Suppressor macrophage (primary cell): Measurements from ENCODE around the gene NDUFS2.

Experiments used
- DNase-seq, 4 experiments: peaks; one replicate each; pipeline ENCODE4 v3.0.0-alpha.2; 2020 to 2022

Gene NDUFS2

DNA sequence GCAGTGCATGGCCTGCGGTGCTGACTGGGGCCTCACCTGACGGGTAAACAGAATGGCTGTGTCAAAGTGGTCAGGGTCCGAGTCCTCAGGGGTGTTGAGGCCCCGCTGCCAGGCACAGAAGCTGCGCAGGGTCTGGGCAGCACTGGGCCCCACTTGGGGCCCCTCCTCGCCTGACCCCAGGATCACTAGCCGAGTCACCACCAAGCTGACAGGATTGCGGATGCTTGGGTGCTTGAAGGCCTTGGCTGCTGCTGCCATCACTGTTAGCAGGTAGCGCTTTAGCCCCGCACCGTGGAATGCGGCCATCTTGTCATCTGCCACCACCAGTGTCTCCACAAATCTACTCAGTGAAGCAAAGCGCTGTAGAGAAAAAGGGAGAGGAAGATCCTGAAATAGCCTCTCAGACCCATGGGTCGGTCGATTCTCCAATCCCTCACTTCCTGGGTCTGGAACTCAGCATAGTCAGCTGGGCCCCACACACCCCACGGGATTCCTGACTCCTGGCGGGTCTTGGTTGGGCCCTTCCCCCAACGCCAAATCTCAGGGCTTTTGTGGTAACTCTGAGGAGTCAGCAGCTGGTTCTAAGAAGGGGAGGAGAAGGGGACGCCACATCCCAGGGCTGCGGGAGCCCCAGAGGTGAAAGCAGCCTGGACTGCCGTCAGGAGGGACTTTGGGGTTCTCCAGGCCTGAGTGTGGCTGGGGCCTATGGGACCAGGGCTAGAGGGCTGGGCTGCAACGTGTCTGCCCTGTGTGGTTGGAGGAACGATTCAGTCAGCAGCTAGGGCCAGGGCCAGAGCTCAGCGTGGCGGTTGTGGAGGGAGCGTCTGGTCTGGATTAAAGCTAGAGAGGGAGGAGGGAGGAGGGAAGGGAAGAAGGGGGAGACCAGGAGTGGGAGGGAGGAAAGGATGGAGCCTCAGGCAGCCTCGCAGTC, 5.4 kb upstream of the NDUFS2 start:
- DNase-seq: no peak

DNA sequence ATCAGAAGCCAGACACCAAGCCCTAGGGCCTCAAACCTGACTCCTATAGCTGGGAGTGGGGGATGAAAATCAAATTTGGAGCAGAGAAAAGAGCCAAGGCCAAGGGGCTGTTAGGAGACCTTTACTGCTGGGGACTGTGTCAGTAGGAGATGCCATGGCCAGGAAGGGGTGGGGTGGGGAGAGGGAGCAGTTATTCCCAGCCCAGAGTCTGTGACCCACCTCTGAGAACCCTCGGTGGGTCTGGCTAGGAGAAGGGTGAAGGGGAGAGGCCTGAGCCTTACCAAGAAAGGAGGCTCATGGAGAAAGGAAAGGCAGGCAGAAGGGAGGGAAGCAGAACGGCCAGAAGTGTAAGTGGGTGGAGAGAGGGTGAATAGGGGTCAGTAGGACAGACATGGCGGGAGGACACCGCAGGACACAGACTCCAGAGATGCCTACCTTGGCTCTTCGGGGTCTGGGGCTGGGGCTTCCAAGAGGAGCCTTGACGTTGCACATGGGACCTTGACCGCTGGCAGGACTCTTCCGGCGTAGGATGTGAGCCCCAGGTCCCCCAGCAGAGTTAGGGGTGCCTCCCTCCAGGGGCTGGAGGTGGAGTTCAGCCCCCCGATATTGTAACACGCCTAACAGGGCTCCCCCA, 4.5 kb upstream of the NDUFS2 start:
- DNase-seq: no peak

- DNase-seq: no peak
Measured at GRCh38 chr1:161198194-161198896, 3.8 kb upstream of the NDUFS2 start.

DNA sequence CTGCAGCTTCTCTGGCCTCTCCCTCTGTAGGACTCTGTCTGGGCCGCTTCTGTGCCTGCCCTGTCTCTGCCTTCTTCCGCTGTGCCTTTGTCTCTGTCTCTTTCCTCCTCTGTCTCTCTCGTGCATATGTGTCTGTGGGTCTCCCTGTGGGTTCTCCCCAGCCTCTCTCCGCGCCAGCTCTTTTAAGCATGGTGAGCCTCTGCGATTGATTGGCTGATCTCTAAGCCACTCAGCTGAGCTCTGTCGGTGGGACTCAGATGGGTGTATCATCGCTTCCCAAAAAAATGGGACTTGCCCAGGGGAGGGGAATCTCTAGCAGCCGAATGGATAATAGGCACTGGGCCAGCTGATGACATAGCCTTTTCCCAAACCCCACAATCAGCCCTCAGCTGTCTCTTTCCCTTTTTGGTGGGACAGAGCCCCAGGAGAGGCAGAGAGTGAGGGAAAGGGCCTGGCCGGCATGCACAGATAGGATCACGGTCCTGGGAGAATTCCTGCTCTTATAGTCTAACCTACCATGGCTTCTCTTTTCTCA, 3.2 kb upstream of the NDUFS2 start, which contains the start of gene ADAMTS4:
ADAMTS4 (minus strand) TSS at position 158 of the 535 bp plus-strand sequence. CDS start 427 bp downstream, outside the sequence.
- no peak for DNase-seq

DNA sequence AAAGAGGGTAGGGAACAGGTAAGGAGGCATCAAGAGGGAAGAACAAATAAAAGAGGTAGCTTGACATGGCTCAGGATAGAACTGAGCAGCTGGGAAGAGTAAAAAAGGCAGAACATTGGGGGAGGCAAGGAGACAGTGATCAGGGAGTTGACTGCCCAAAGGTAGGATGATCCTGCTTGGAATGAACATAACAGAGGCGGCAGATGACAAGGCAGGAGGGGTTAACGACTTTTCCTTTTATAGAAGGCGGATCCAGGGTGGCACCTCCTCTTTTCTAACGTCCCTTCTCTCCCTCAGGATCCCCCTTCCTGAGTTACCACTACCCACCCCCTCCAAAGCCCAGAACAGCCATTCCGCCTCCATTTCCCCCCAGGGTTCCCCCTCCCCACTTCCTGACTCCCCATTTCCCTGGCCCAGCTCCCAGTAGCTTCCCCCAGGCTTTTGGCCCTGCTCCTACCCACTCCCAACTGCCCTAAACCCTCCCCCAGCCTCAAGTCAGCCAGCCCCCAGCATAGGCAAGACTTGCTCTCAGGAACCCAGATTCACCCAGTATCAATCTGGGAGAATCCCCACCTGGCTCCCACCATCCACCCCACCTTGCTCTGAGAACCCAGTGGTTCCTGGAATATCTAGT, 2.5 kb upstream of the NDUFS2 start:
- no peak for DNase-seq

DNA sequence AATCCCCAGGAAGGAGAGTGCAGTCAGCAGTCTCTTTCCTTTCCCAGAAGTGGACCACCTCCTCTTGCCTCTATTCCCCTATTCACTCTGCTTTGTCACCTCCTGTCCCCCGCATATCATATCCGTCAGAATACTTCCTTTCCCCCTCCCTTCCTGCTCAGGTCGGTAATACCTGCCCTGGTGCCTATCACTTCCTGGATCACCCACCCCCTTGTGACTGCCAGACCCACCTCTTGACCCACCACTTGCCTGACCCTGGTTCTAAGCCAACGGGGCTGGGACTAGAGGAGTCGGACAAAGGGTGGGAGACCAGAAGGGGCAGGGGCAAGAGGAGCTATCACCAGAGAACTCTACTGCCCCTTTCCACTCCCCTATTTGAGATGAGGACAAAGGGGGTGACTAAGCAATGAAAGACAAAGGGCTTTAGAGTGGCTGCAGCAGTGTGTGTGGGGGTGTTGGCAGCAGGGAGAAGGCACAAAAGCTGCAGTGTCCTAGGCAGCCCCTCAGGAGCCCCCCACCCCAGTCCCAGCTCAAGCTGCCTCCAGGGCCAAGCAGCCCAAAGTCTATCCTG, 1.7 kb upstream of the NDUFS2 start:
- DNase-seq: no peak

GRCh38 chr1:161200992-161201835, 953 bp upstream of the NDUFS2 start:
- DNase-seq: peak; percentile 69 to 85 (median 80)

GRCh38 chr1:161206411-161207140, 4.4 kb downstream of the NDUFS2 start:
- no peak for DNase-seq

- no peak for DNase-seq
Measured at GRCh38 chr1:161207173-161207572, 5.0 kb downstream of the NDUFS2 start.

DNA sequence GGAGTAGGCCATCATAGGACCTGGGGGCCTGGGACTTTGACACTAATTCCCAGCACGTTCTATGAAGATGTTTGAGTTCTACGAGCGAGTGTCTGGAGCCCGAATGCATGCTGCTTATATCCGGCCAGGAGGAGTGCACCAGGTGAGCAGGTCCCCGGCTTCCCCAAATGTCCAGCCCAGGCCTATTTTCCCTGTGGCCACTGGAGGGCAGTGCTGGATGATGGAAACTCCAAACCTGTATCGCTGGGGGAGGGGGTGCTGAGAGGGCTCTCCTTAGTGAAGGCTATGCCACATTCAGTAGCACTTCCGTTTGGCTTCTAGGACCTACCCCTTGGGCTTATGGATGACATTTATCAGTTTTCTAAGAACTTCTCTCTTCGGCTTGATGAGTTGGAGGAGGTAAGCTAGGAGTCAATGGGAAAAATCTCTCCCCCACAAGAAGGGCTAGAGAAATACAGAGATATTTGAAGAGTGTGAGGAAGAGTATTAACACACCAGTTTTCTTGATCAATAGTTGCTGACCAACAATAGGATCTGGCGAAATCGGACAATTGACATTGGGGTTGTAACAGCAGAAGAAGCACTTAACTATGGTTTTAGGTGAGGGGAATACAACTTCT, 7.7 kb downstream of the NDUFS2 start:
- peak; percentile 82 to 88 (median 86) for DNase-seq

DNA sequence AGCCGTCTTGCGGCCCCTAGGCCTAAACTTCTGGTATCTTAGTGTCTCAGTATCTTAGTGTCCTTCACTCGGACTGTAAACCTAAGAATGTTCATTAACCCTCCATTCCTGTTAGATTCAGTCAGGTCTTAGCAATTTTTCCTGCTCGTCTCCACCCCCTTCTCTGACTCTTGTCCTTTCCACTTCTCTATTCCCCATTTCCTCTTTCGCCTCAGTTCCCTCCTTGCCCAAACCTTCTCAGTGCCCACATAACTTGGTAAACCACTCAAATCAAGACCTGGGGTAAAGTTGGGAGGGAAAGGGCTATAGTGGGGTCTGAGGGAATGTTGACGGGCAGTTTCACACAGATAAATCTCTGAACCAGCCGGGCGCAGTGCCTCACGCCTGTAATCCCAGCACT, 12.2 kb downstream of the NDUFS2 start:
- peak; percentile 70 to 87 (median 80) for DNase-seq

DNA sequence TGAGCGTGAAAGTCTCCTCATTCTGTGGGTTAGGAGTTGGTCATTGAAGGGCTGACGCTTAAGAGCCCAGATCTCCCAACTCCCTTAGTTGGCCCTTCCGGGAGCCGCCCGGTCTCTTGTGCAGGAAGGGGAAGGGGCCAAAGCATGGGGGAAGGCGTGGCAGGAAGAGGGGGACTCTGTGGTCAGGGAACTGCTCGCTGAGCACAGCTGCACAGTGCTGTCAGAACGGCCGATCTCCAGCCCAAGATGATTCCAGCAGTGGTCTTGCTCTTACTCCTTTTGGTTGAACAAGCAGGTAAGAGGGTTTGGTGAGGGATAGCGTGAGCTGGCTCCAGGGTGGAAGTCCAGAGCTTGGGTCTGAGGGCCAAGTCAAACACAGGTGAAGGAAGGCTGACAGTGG, 12.9 kb downstream of the NDUFS2 start, which contains the start of gene FCER1G:
FCER1G (plus strand) TSS at position 220 of the 400 bp plus-strand sequence; CDS start at position 247, 27 bp downstream.
- peak; percentile 91 to 95 (median 94) for DNase-seq

GRCh38 chr1:161216945-161217712, 15.0 kb downstream of the NDUFS2 start:
- peak; percentile 86 to 98 (median 94) for DNase-seq

DNA sequence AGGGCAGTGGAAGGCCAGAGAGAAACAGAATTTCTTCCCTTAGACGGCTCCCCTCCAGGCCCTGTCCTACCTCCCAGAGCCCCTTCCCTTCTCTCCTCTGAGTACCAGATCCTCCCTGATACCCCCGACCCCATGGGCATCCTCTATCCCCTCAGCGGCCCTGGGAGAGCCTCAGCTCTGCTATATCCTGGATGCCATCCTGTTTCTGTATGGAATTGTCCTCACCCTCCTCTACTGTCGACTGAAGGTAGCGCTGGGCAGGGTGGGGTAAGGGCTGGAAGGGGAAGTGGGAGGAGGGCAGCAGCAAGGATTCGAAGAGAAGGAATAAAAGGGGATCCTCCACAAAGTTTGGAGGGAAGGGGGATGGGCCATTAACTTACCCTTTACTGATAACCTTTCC, 15.7 kb downstream of the NDUFS2 start:
- peak in 3 of 4 experiments; percentile 40 to 47 (median 47) for DNase-seq

DNA sequence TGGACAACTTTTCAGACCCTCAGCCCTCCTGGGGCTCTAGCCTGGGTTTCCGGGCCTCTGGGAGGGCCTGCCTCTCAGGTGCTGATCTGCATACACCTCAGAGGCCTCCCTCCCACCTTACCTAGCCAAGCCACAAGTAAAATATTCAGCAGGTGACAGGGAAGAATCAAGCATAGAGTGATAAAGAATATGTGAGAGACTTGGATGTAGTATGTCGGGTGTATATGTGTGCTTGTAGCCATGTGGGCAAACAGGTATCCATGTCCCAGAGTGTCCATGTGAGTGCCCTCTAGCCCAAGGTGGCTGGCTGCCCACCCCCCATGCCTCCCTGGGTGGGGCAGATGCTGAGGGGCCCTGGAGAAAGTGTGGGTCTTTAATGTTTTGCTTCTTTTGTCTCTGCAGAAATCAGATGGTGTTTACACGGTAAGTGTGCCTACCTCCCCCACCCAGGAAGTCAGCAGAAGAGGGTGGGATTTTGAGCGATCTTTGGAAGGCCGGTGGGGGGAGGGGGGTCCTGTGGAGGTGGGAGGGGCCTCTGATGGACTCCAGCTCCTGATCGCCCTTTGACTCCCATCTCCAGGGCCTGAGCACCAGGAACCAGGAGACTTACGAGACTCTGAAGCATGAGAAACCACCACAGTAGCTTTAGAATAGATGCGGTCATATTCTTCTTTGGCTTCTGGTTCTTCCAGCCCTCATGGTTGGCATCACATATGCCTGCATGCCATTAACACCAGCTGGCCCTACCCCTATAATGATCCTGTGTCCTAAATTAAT, 16.3 kb downstream of the NDUFS2 start:
- DNase-seq: no peak

DNA sequence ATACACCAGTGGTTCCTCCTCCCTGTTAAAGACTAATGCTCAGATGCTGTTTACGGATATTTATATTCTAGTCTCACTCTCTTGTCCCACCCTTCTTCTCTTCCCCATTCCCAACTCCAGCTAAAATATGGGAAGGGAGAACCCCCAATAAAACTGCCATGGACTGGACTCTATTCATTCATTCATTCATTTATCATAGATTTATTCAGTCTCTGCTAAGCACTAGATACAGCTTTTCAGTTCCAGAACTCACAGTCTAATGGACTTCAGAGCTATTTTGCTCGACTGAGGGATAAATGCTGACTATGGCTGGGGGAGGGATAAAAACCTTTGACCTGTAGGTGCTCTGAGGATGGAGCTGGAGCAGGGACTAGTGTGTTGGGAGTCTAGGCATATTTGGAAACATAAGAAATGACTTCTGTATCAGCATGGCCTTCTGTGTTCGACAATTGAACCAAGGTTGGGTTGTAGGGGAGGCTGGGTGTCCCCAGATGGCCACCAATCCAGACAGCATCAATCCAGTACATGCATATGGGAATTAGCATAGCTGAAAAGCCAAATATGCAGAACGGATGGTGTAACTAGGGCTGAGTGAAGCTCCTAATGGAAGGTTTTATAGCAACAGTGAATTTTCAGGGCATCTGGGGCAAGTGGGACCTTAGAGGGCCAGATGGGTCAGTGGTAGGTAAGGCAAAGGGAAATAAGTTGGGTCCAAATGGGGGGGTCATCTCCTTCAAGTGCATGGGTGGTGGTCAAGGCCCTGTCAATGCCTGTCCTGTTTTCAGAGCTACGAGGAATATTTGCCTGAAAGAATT, 17.1 kb downstream of the NDUFS2 start:
- no peak for DNase-seq

DNA sequence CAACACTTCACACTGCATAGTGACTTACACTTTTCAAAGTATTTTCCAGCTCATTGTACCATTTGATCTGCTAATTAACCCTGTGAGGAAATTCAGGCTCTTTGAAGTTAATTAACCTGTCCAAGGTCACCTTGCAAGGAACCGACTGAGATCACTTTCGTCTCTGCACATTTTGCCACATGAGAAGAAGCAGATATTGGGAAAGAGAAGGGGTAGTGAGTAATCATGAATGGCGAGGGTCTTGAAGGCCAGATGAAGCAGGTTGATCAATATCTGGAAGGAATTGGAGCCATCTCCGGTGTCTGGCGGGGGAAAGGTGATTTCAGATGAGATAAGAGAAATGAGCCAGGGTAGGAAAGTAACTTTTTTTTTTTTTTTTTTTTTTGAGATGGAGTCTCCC, 17.8 kb downstream of the NDUFS2 start:
- DNase-seq: no peak
